Gastroesophageal sphincter (tissue), 3 donors: ENCODE data around the gene POM121L2.

Experiments
- EP300 ChIP-seq: sonication (generic); formaldehyde crosslinking; IDR thresholded peaks from one replicate; pipeline ENCODE4 v1.6.1; 2017; ENCODE audit warnings: antibody characterized with exemption, mild to moderate bottlenecking
- POLR2A ChIP-seq, 2 donors: fragments of 450-650 bp; IDR thresholded peaks; one replicate each; pipeline ENCODE4 v1.6.1; 2017; ENCODE audit warnings: antibody characterized with exemption in 2 of 2, mild to moderate bottlenecking in 2 of 2, moderate library complexity in 1 of 2
- POLR2AphosphoS5 ChIP-seq: sonication (generic); formaldehyde crosslinking; IDR thresholded peaks from one replicate; pipeline ENCODE4 v1.6.1; 2017; ENCODE audit warnings: antibody characterized with exemption
- TF ChIP-seq, protein P1 (sequence below), 4 experiments: fragments of 200-600 bp in 2 of 4; fragments of 450-650 bp in 2 of 4; sonication (generic) in 1 of 4; IDR thresholded peaks; one replicate each; pipeline ENCODE4 v1.5.1; 2017 to 2019; ENCODE audit warnings: antibody characterized with exemption in 4 of 4, mild to moderate bottlenecking in 2 of 4, moderate library complexity in 2 of 4

DNA sequence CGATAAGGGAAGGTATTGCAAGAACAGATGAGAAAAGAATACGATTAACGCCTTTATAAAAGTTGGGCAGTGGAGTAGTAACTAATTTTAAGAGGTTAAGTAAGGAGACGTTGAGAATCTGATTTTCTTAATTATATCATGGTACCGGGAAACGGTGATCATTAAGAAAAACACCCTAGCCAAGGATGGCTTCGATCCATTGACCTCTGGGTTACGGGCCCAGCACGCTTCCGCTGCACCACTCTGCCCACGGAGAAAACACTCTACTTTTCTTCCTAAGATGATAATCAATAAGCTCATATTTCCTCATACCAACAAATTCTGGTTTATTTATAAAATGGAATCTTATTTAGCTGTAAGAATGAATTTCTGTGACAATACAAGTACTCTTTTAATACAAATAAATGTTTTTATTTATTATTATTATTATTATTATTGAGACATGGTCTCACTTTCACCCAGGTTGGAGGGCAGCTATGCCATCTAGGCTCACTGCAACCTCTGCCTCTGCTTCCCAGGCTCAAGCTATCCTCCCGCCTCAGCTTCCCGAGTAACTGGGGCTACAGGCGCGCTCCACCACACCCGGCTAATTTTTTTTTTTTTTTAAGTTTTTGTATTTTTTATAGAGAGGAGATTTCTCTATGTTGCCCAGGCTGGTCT, 8.3 kb downstream of the POM121L2 start:
- TF ChIP-seq, protein P1, sequence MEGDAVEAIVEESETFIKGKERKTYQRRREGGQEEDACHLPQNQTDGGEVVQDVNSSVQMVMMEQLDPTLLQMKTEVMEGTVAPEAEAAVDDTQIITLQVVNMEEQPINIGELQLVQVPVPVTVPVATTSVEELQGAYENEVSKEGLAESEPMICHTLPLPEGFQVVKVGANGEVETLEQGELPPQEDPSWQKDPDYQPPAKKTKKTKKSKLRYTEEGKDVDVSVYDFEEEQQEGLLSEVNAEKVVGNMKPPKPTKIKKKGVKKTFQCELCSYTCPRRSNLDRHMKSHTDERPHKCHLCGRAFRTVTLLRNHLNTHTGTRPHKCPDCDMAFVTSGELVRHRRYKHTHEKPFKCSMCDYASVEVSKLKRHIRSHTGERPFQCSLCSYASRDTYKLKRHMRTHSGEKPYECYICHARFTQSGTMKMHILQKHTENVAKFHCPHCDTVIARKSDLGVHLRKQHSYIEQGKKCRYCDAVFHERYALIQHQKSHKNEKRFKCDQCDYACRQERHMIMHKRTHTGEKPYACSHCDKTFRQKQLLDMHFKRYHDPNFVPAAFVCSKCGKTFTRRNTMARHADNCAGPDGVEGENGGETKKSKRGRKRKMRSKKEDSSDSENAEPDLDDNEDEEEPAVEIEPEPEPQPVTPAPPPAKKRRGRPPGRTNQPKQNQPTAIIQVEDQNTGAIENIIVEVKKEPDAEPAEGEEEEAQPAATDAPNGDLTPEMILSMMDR (IDR thresholded peaks at IDR 0.05): no peak
- TF ChIP-seq POLR2AphosphoS5 (no peak), POLR2A (IDR thresholded peaks at IDR 0.05) (no peak), EP300 (no peak)
